HG02588 (cell line): ENCODE measurements around the gene LYST.

ENCODE experiments used
- ATAC-seq: cut with Tn5 transposase; IDR thresholded peaks from one replicate; pipeline ENCODE4 v1.9.1; 2021; ENCODE audit warnings: mild to moderate bottlenecking, moderate library complexity; ENCODE audit not compliant: unreplicated experiment

The LYST gene

GRCh38 chr1:235722858-235723257 lies 143.8 kb downstream of the LYST start:
- no peak for ATAC-seq

DNA sequence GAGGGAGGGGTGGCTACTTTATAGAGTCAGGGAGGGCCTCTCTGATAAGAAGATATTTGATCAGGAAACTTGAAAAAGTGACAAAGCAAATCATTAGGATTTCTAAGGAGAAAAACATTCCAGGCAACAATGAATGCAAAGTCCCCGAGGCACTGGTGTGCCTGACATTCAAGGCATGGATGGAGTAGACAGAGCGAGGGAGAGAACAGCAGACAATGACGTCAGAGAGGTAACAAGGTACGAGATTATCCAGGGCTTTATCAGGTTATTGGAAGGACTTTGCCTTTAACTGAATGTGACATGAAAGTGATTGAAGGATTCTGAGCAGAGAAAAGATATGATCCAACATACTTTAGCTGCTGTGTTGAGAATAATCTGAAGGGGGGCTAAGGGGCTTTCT lies 144.7 kb downstream of the LYST start:
- ATAC-seq, result no peak

DNA sequence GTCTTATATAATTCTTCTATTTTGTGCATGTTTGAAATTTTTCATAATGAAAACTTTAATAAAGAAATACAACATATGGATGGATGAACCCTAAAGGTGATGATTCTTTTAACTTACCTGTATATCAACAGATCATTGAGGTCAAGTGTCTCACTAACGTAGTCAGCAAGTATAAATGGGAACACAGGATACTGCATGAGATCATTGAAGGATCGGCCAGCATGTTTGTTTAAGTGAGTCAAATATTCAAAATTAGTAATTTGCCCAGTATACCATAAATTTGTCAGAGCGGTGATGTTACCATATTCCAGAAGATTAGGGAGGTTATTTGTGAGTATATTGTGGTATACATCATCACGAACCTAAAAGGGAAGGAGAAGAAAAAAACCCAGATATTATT lies 146.2 kb downstream of the LYST start:
- ATAC-seq, result no peak

DNA sequence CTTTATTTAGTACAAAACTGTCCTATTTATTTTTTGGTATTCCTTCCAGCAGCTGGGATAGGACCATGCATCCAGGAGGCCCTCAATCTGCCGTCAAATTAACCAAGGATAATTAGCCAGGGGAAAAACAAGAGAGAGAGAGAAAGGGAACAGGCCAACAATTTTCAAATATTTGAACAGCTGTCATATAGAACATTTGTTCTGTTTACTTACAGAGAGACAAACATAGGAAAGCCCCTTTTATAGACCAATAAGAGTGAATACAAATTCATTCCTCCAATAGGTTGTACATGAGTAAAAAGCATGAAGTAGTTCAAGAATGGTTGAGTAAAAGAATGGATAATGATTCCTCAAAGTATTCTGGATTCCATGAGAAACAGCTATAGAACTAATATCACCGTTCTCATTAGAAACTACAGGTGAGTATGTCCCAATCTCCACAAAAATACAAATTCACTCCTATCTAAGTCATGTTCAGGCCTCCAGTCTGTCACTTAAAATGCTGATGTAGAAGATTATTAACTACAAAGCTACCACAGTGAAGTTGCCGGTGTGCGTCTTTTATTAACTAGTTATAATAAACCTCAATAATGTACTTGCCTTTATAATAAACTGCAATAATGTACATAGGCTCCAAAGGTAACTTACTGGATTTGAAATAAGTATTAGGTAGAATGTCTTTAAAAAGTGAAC lies 152.4 kb downstream of the LYST start:
- ATAC-seq, result no peak

DNA sequence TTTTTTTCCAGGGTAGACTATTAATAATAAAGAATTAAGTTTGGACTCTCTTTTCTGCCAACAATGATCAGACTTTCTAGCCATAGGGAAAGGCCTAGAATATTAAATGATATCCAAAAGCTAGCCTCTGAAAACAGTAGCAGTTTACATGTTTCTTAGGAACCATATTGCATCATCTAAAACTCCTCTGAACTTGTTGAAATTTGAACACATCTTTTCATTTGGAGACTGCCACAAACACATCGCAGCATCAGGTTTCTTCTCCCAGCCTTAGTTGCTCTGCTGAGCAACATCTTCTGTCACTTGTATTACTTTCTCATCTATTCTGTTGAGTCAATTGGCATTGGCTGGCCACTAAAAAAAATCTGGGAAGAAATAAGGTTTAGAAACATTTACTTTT lies 153.9 kb downstream of the LYST start:
- ATAC-seq, result no peak

- ATAC-seq, result no peak
Measured at GRCh38 chr1:235710687-235711086, 156.0 kb downstream of the LYST start.

DNA sequence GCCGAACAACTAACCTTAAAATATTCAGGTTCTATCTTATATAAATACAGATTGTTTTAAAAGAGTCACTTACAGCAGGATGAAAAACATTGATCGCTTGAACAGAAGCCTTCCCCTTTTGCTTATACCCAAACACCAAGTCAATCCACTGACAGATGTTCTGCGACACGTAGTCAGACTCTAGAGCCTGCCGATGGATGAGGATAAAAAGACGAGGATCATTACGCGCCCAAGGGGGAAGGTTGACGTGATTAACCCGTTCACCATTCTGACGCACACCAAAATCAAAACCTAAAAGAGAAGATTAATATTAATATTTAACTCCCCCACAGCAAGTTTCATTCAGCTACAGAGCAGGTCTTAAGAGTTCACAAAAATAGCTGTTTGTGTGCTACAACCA lies 157.7 kb downstream of the LYST start:
- no peak for ATAC-seq

- no peak for ATAC-seq
Measured at GRCh38 chr1:235708390-235708962, 158.2 kb downstream of the LYST start.

GRCh38 chr1:235703506-235703905 lies 163.2 kb downstream of the LYST start:
- ATAC-seq, result no peak

DNA sequence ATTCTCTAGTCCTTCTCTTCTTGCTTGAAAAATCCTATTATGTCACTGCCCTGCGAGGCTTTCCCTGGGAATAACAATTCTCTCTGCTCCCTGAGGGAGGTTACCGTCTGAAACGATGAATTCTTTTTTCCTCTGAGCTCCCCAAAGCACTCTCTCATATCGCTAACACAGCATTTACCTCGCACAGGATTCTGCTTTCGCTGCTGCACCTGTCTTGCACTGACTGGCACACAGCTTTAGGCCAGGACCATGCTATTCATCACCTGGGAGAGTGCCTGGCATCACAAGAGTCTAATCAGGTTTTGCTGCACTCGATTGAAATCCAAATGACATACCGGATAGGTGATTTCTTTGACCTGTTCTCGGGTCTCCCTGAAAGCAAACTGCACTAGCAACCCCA lies 164.3 kb downstream of the LYST start:
- no peak for ATAC-seq

DNA sequence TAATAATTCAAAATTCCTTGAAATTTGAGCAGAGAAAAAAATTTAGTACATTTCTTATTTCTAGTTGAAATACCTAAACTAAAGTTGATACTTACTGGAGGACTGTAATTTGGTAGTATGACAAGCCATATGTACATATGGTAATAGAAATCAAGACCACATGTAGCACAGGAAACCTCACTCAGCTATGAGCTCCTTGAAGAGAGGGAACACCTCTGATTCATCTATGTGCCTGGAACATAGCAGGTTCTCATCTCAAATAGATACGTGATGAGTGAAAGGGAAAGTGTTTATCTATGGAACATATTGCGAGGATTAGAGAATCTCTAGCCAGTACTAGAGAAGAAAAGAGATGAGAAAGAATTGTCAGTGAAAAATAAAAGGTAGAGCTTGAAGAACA lies 169.2 kb downstream of the LYST start:
- ATAC-seq, result no peak

GRCh38 chr1:235689356-235689755 lies 177.3 kb downstream of the LYST start:
- ATAC-seq, result no peak

DNA sequence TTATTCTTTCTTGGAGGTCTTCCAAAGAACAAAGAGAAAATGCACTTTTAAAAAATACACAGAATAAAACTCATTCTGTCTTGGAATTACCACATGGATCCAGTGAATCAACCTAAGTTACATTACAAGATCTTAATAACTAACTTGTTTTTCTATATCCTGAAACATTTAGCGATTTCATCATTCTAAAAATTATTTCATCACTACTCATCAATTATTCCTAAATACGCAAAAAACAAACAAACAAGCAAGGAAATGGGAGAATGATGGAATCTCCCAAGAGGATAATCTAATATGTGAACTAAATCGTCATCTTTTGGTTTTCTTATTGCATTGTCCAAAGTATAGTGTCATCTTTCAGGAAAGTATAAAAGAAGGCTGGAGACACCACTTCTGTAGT lies 178.6 kb downstream of the LYST start:
- no peak for ATAC-seq

GRCh38 chr1:235683653-235684052 lies 183.1 kb downstream of the LYST start:
- no peak for ATAC-seq

- no peak for ATAC-seq
Measured at GRCh38 chr1:235682216-235682615, 184.5 kb downstream of the LYST start.

DNA sequence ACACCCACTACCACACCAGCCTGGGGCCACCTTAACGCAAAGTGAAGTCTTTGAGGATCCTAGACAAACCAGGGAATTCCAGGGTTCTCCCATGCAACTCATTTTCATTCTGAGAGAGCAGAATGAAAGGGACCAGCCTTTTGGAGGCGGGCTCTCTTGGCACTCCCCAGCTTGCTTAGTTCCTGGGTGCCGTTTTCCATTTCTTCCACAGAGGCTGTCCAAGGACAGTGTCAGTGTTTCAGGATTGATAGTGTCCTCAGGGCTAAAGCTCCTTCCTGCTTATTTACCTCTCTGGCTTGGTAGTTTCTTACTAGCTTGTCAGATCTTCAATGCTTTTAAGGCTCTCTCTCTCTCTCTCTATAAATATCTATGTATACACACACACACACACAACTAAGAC lies 187.1 kb downstream of the LYST start:
- no peak for ATAC-seq

DNA sequence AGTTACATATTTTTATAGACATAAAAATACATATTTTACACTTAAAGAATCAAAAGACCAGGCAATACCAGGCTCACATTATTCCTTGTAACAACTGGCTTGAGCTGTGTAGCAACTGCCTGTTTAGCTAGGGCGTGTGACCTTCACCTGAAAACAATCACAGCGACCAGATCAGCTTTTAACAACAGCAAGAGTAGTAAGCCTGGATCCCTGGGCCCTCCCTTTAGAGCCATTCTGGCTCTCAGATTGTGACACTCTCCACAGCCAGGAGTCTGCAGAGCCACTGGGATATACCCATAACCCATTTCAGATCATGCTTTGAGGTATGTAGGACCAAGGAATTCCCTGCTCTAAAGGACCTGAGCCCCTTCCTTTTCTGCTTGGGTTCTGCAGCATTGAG lies 187.7 kb downstream of the LYST start:
- ATAC-seq, result no peak

DNA sequence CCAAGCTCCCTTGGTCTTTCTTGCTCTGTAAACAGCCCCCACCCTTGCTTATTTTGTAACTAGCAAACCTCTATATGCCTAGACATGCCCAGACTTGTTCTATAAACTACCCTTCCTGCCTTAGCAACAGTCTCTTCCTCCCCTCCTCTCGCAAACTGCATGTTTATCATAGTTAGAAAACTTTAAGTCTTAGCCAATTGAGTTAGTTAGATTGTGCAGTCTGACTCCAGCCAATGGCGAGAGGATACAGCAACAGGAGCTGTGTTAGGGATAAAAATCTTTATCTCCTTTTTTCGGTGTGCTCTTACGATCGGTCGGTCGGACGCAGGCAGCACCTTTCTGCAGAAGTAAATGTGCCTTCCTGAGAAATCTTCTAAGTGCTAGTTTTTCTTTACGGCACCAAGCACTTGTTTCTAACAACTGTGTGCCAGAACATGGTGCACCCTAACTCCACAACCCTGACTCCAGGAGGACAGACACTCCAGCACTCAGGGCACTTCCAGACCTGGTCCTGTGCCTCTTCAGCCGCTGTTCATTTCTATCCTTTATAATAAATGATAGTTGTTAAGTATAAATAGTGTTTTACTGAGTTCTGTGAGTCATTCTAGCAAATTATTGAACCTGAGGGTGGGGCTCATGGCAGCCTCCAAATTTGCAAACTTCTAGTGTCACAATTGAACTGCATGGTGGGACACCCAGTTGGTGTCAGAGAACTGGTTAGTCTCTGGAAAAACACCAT lies 191.4 kb downstream of the LYST start:
- ATAC-seq, result no peak

- no peak for ATAC-seq
Measured at GRCh38 chr1:235673981-235674380, 192.7 kb downstream of the LYST start.

DNA sequence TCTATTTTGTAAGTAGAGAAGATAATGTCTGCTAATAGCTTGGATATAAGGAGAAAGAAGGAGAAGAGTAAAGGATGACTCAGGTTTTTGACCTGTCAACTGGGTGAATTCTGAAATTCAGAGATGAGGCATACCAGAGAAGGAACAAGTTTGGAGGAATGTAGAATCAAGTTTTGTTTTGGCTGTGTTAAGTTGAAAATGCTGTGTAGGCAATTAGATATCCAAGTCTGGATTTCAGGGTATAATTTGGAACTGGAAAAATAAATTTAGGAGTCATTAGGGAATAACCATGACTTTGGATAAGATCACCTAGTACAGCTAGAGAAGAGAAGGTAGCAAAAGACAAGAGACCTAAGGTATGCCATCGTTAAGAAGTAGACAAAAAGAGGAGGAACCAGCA lies 194.7 kb downstream of the LYST start:
- no peak for ATAC-seq

DNA sequence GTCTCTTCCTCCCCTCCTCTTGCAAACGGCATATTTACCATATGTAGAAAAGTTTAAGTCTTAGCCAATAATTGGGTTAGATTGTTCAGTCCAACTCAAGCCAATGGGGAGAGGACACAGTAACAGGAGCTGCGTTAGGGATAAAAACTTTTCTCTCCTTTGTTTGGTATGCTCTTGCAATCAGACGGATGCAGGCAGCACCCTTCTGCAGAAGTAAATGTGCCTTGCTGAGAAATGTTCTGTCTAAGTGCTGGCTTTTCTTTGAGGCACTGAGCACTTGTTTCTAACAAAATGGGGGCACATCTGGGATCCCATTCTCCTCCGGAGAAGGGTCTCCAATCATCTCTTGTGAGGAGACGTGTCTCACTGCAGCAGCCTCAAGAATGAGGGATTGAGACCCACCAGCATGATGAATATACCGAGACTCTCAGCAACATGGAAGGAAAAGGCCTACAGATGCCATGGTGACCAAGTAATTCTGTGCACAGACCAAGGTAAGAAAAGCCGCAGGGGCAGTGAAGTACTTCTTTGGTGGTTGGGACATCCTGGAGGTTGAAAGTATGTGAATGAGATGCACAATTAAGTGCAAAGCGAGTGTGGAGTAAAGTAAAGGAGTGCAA lies 196.4 kb downstream of the LYST start:
- ATAC-seq, result no peak

DNA sequence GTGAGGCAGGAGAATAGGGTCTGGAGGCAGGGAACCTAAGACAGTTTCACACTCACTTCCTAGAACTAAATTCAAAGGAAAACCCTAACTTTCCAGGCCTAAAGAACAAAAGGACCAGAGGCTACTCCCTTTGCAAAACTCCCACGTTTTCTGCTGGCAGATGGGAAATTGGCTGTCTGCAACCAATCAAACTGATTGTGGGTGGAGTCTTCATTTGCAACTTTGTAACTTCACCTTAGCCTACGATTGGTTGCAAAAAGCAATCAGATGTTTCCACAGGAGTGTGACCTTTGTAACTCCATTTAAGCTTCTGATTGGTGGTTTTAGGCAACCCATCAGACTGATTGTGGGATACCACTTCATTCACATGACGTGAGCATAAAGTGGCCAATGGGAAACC lies 197.4 kb downstream of the LYST start:
- ATAC-seq, result no peak
